Measurements from ENCODE around the gene C2orf92. TPM values are rescaled to one million over a fixed set of nuclear protein-coding genes. Genes with fewer than 3 reads are reported as not detected.

C2orf92 gene
- total and polyA plus RNA-seq, 7 donors: 2.9 to 22.7 (median 6.0) TPM; not detected in 2

- intact Hi-C loops (cut with DNase I): no loop called here
- WGBS, 2 donors: 87 to 92% methylated on average over 12 of the region's 12 CpGs
- H3K4me3 ChIP-seq: no peak overlapping the region
- DNase-seq: no peak
- H3K27ac ChIP-seq: no peak overlapping the region
- H3K27me3 ChIP-seq: no peaks in the 10 kb centered on the region
- no peaks in the 10 kb centered on the region for H3K4me1 ChIP-seq
- peaks cover 3 to 6% (median 5%) of the 10 kb centered on the region in 4 donors for H3K9me3 ChIP-seq
- no peaks in the 10 kb centered on the region for H3K36me3 ChIP-seq
- TF ChIP-seq POLR2AphosphoS5 (IDR thresholded peaks at IDR 0.05): no peak
- no peak for TF ChIP-seq POLR2A (IDR thresholded peaks at IDR 0.05)
- TF ChIP-seq CTCF (IDR thresholded peaks at IDR 0.05): no peak
- no peak for TF ChIP-seq EP300 (IDR thresholded peaks at IDR 0.05)
Observed at GRCh38 chr2:97731274-97732020, 61.9 kb downstream of the C2orf92 start.

- intact Hi-C loops (cut with DNase I): no loop called here
Observed at GRCh38 chr2:97732436-97733340, 63.2 kb downstream of the C2orf92 start.

GRCh38 chr2:97733341-97734035, 64.0 kb downstream of the C2orf92 start:
- WGBS, 2 donors: 76 to 85% methylated on average over 20 of the region's 20 CpGs
- intact Hi-C loops (cut with DNase I): no loop called here
- H3K36me3 ChIP-seq: no peaks in the 10 kb centered on the region
- H3K27ac ChIP-seq: no peak overlapping the region
- TF ChIP-seq POLR2AphosphoS5 (IDR thresholded peaks at IDR 0.05) (no peak), POLR2A (IDR thresholded peaks at IDR 0.05) (no peak), CTCF (IDR thresholded peaks at IDR 0.05) (no peak), EP300 (IDR thresholded peaks at IDR 0.05) (no peak)
- H3K4me1 ChIP-seq: no peaks in the 10 kb centered on the region
- no peaks in the 10 kb centered on the region for H3K27me3 ChIP-seq
- DNase-seq: no peak
- H3K9me3 ChIP-seq: peaks cover 3 to 5% (median 5%) of the 10 kb centered on the region in 4 donors
- H3K4me3 ChIP-seq: no peak overlapping the region

More at GRCh38 chr2:97732436-97733340, 63.2 kb downstream of the C2orf92 start:
- Histone ChIP-seq H3K4me3 (no peak overlapping the region), H3K27me3 (no peaks in the 10 kb centered on the region), H3K27ac (no peak overlapping the region), H3K36me3 (no peaks in the 10 kb centered on the region), H3K4me1 (no peaks in the 10 kb centered on the region), H3K9me3 (peaks cover 3 to 5% (median 5%) of the 10 kb centered on the region in 4 donors)
- WGBS, 2 donors: 94 to 96% methylated on average over 28 of the region's 28 CpGs
- no peak for TF ChIP-seq EP300 (IDR thresholded peaks at IDR 0.05)
- TF ChIP-seq POLR2AphosphoS5 (IDR thresholded peaks at IDR 0.05): no peak
- no peak for TF ChIP-seq POLR2A (IDR thresholded peaks at IDR 0.05)
- TF ChIP-seq CTCF (IDR thresholded peaks at IDR 0.05): no peak
- no peak for DNase-seq

GRCh38 chr2:97734061-97735051, 64.8 kb downstream of the C2orf92 start:
- Histone ChIP-seq H3K4me3 (no peak overlapping the region), H3K27me3 (no peaks in the 10 kb centered on the region), H3K4me1 (no peaks in the 10 kb centered on the region), H3K27ac (no peak overlapping the region), H3K36me3 (no peaks in the 10 kb centered on the region), H3K9me3 (peaks cover 3 to 5% (median 5%) of the 10 kb centered on the region in 4 donors)
- TF ChIP-seq POLR2AphosphoS5 (IDR thresholded peaks at IDR 0.05) (no peak), CTCF (IDR thresholded peaks at IDR 0.05) (no peak)
- 94% methylated on average over 44 of the region's 44 CpGs for WGBS, 2 donors
- intact Hi-C loops (cut with DNase I): no loop called here
- no peak for DNase-seq

All from sigmoid colon (tissue), 7 donors.